8988T (cell line): Measurements from ENCODE around the gene GTF2F2.
"Not testable (repeated sequence)": the region's sequence is repeated elsewhere in the genome, so short reads cannot be mapped to it uniquely, and the experiment has no call there.

Experiments used
- DNase-seq: peaks from one replicate; pipeline ENCODE4 v3.0.0; 2011

GTF2F2 gene

GRCh38 chr13:45219123-45219891 lies 99.0 kb downstream of the GTF2F2 start:
- no peak for DNase-seq

GRCh38 chr13:45219938-45220375 lies 99.6 kb downstream of the GTF2F2 start:
- DNase-seq, result no peak

GRCh38 chr13:45220403-45220802 lies 100.1 kb downstream of the GTF2F2 start:
- DNase-seq, result no peak

GRCh38 chr13:45222516-45222915 lies 102.2 kb downstream of the GTF2F2 start:
- DNase-seq, result no peak

- DNase-seq, result no peak
Measured at GRCh38 chr13:45222919-45223318, 102.6 kb downstream of the GTF2F2 start.

- DNase-seq, result no peak
Measured at GRCh38 chr13:45224176-45224575, 103.9 kb downstream of the GTF2F2 start.

GRCh38 chr13:45225370-45225769 lies 105.1 kb downstream of the GTF2F2 start:
- no peak for DNase-seq

GRCh38 chr13:45226024-45226423 lies 105.7 kb downstream of the GTF2F2 start:
- no peak for DNase-seq

GRCh38 chr13:45228002-45228401 lies 107.7 kb downstream of the GTF2F2 start:
- no peak for DNase-seq

- no peak for DNase-seq
Measured at GRCh38 chr13:45229172-45229571, 108.9 kb downstream of the GTF2F2 start.

- DNase-seq, result no peak
Measured at GRCh38 chr13:45231305-45231704, 111.0 kb downstream of the GTF2F2 start.

- no peak for DNase-seq
Measured at GRCh38 chr13:45231722-45232121, 111.4 kb downstream of the GTF2F2 start.

- DNase-seq, result no peak
Measured at GRCh38 chr13:45232591-45232990, 112.3 kb downstream of the GTF2F2 start.

GRCh38 chr13:45238945-45239795 lies 118.9 kb downstream of the GTF2F2 start:
- DNase-seq, result no peak

- DNase-seq, result no peak
Measured at GRCh38 chr13:45240143-45240542, 119.8 kb downstream of the GTF2F2 start.

GRCh38 chr13:45242070-45242469 lies 121.8 kb downstream of the GTF2F2 start:
- no peak for DNase-seq

- no peak for DNase-seq
Measured at GRCh38 chr13:45242524-45242923, 122.2 kb downstream of the GTF2F2 start.

GRCh38 chr13:45243077-45243476 lies 122.8 kb downstream of the GTF2F2 start:
- DNase-seq, result no peak

GRCh38 chr13:45244736-45245135 lies 124.4 kb downstream of the GTF2F2 start:
- DNase-seq, result not testable (repeated sequence)

GRCh38 chr13:45249662-45250061 lies 129.4 kb downstream of the GTF2F2 start:
- no peak for DNase-seq

- no peak for DNase-seq
Measured at GRCh38 chr13:45254396-45254795, 134.1 kb downstream of the GTF2F2 start.

- DNase-seq, result no peak
Measured at GRCh38 chr13:45255247-45255987, 135.1 kb downstream of the GTF2F2 start.

- no peak for DNase-seq
Measured at GRCh38 chr13:45256254-45256653, 135.9 kb downstream of the GTF2F2 start.
